ENCODE data around the gene TTC39A.

DNA sequence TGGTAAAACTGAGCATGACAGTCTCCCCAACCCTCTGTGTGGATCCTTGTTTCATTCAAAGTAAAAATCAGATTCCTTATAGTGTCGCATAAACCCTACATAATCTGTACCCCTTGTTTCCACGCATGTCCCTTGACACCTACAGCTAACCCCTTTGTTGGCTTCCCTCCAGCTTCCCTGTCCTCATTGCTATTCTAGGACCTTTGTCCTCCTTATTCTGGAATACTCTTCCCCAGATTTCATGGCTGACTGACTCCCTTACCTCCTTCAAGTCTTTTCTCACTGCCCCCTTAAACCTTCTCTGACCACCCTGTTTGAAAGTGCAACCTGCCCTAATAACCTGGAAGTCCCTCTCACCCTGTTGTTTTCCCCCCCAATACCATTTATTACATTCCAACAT, 90.3 kb downstream of the TTC39A start:
- TF ChIP-seq, protein P1, sequence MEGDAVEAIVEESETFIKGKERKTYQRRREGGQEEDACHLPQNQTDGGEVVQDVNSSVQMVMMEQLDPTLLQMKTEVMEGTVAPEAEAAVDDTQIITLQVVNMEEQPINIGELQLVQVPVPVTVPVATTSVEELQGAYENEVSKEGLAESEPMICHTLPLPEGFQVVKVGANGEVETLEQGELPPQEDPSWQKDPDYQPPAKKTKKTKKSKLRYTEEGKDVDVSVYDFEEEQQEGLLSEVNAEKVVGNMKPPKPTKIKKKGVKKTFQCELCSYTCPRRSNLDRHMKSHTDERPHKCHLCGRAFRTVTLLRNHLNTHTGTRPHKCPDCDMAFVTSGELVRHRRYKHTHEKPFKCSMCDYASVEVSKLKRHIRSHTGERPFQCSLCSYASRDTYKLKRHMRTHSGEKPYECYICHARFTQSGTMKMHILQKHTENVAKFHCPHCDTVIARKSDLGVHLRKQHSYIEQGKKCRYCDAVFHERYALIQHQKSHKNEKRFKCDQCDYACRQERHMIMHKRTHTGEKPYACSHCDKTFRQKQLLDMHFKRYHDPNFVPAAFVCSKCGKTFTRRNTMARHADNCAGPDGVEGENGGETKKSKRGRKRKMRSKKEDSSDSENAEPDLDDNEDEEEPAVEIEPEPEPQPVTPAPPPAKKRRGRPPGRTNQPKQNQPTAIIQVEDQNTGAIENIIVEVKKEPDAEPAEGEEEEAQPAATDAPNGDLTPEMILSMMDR (optimal IDR thresholded peaks at IDR 0.05 in 1 of 3, IDR thresholded peaks at IDR 0.05 in 1 of 3, conservative IDR thresholded peaks at IDR 0.05 in 1 of 3; ENCODE audit: extremely low read depth in 1 of 3, insufficient read depth in 2 of 3, low read length in 3 of 3) = no peak
- no peak for TF ChIP-seq EZH2 (IDR thresholded peaks at IDR 0.05; ENCODE audit: low read length)

All from keratinocyte (primary cell).